Measurements from ENCODE around the gene TPCN1. TPM values are rescaled to one million over a fixed set of nuclear protein-coding genes. Genes with fewer than 3 reads are reported as not detected.
A peak's percentile ranks its signal among the peaks of the same experiment; 100 is the strongest.

Gene TPCN1
- total and polyA plus RNA-seq, 8 donors, result 39.4 to 83.4 (median 63.5) TPM

DNA sequence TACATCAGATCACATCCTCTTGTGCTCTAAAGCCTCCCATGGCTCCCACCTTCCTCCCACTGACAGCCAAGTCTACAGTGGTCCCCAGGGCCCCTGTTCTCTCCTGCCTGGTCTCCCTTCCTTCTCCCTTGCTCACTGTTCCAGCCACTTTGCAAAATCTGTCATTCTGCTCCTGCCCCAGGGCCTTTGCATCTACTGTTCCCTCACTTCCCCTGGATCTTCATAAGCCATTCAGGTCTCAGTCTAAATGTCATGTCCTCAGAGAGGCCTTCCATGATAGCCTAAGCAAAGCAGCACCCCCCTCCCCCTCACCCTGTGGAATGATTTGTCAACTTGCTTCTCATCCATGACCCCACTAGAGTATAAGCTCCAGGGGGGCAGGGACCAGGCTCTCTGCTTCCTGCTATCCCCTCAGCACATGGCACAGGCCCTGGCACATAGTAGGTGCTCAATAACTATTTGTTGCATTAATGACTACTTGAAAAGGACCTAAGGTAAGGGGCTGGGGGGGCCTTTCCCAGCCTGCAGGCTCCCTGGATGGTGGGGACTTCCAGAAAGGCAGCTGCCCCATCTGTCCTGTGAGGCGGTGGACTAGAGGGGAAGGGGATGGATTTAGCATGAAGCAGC lies 108.6 kb downstream of the TPCN1 start:
- intact Hi-C loops (cut with DNase I), result no loop called here
- no peaks in the 10 kb centered on the region for H3K9me3 ChIP-seq
- H3K27ac ChIP-seq, result no peak overlapping the region
- ATAC-seq, result no peak
- peaks cover 0 to 12% (median 0%) of the 10 kb centered on the region in 3 donors for H3K4me1 ChIP-seq
- FAIRE-seq, result no peak
- no peak overlapping the region for H3K4me3 ChIP-seq
- peaks cover 0 to 7% (median 0%) of the 10 kb centered on the region in 3 donors for H3K36me3 ChIP-seq
- H3K27me3 ChIP-seq, result no peaks in the 10 kb centered on the region
- WGBS, 2 donors, result 92% methylated on average over 1 of the region's 1 CpG
- TF ChIP-seq CTCF (IDR thresholded peaks at IDR 0.05), result no peak
- DNase-seq, result no peak

GRCh38 chr12:113330505-113330904 lies 109.2 kb downstream of the TPCN1 start:
- TF ChIP-seq CTCF (IDR thresholded peaks at IDR 0.05), result no peak
- Histone ChIP-seq H3K4me1 (peaks cover 0 to 12% (median 0%) of the 10 kb centered on the region in 3 donors), H3K27ac (no peak overlapping the region), H3K36me3 (peaks cover 0 to 7% (median 0%) of the 10 kb centered on the region in 3 donors), H3K27me3 (no peaks in the 10 kb centered on the region), H3K9me3 (no peaks in the 10 kb centered on the region), H3K4me3 (no peak overlapping the region)
- no peak for ATAC-seq
- intact Hi-C loops (cut with DNase I), result no loop called here
- no peak for DNase-seq
- no peak for FAIRE-seq
- WGBS, 2 donors, result 94% methylated on average over 2 of the region's 2 CpGs

DNA sequence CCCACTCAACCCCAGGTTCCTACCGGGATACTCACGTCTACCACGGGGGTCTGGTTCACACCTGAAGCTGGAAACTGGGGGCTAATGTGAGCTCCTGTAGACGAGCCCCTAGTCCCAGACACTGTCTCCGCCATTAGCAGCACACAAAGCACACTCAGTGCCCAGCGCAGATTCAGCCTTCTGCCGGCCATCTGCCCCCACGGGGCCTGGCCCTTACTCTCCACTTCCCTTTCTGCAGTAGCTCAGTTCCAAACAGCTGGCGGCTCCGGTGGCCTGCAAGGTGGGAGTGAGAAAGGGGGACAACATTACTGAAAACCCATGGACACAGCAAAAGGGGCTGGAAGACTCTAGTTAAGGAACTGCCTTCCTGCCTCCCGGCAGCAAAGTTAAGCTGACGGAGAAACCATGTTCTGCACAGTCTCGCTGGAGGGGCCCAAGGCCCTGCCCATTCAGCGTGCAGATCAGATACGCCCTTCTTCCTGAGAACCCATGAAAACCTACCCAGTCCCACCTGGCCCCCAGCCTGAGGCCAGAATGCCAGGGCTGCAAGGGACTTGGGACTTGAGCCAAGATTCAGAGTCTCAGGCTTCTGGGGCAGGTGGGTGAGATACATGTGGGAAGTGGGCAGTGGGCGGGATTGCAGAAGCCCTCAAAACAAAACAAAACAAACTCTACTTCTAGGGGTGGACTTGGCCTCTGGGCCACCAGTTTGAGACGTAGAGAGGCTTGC lies 111.6 kb downstream of the TPCN1 start:
- no peak for DNase-seq
- TF ChIP-seq CTCF (IDR thresholded peaks at IDR 0.05), result no peak
- Histone ChIP-seq H3K36me3 (peaks cover 0 to 7% (median 0%) of the 10 kb centered on the region in 3 donors), H3K27me3 (no peaks in the 10 kb centered on the region), H3K4me3 (peak overlapping the region in 2 of 4 donors; percentile 86 to 95), H3K4me1 (peaks cover 0 to 9% (median 0%) of the 10 kb centered on the region in 3 donors), H3K27ac (no peak overlapping the region), H3K9me3 (no peaks in the 10 kb centered on the region)
- no peak for ATAC-seq
- 84 to 86% methylated on average over 17 of the region's 17 CpGs for WGBS, 2 donors
- intact Hi-C loops (cut with DNase I), result no loop called here
- FAIRE-seq, result no peak

GRCh38 chr12:113333418-113333750 lies 112.1 kb downstream of the TPCN1 start:
- peak overlapping the region in 2 of 4 donors; percentile 86 to 95 for H3K4me3 ChIP-seq
- H3K9me3 ChIP-seq, result no peaks in the 10 kb centered on the region
- TF ChIP-seq CTCF (IDR thresholded peaks at IDR 0.05), result no peak
- FAIRE-seq, result no peak
- no peaks in the 10 kb centered on the region for H3K27me3 ChIP-seq
- peaks cover 0 to 9% (median 0%) of the 10 kb centered on the region in 3 donors for H3K4me1 ChIP-seq
- peaks cover 0 to 7% (median 0%) of the 10 kb centered on the region in 3 donors for H3K36me3 ChIP-seq
- intact Hi-C loops (cut with DNase I), result no loop called here
- H3K27ac ChIP-seq, result no peak overlapping the region
- no peak for DNase-seq
- ATAC-seq, result no peak
- 80 to 88% methylated on average over 5 of the region's 5 CpGs for WGBS, 2 donors

All from pancreas (tissue), 10 donors.